ENCODE data around the gene MDP1.
"Not testable (repeated sequence)": the region's sequence is repeated elsewhere in the genome, so short reads cannot be mapped to it uniquely, and the experiment has no call there.

The MDP1 gene

GRCh38 chr14:24232121-24232644, 16.3 kb upstream of the MDP1 start, which contains the start of gene NEDD8:
Gene NEDD8 (minus strand): TSS chr14:24232367. CDS start chr14:24232267, 100 bp downstream.
- in situ Hi-C loops (cut with HindIII; ENCODE audit: low sequenced_read_pairs): no loop called here

- in situ Hi-C loops (cut with HindIII; ENCODE audit: low sequenced_read_pairs): no loop called here
These were observed 15.6 kb upstream of the MDP1 start for GRCh38 chr14:24231263-24232120.

DNA sequence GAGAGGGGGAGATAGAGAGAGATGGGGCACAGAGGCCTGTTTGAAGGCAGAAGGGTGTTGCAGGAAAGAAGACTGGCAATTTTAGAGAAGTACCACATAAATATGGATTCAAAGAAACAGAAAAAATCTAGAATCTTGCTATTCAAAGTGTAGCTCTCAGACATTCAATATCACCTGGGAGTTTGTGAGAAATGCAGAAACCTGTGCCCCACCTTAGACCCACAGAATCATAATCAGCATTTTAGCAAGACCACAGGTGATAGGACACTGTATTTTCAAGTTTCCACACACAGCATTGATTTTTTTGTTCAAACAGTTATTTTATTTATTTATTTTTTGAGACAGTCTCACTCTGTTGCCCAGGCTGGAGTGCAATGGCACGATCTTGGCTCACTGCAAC, 13.0 kb upstream of the MDP1 start:
- in situ Hi-C loops (cut with HindIII; ENCODE audit: low sequenced_read_pairs): no loop called here

DNA sequence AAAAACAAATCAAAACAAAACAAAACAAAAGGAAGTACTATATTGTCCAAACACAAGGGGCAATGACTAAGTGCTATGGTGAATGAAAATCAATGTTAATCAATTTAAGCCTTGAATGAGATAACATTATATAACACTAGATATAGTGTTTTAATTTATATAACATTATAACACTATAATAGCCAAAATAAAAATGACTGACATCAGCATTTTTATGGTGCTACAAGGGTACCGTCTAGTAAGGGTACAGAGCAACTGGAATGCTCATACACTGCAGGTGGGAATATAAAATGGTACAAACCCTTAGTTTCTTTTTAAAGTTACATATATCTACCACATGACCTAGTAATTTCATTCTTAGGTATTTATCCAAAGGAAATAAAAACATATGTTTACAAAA, 10.6 kb upstream of the MDP1 start:
- in situ Hi-C loops (cut with HindIII; ENCODE audit: low sequenced_read_pairs): no loop called here

- in situ Hi-C loops (cut with HindIII; ENCODE audit: low sequenced_read_pairs): no loop called here
These were observed 8.8 kb upstream of the MDP1 start for GRCh38 chr14:24224618-24225071.

GRCh38 chr14:24222987-24223386, 7.1 kb upstream of the MDP1 start:
- in situ Hi-C loops (cut with HindIII; ENCODE audit: low sequenced_read_pairs): not testable (repeated sequence)

GRCh38 chr14:24219521-24219920, 3.7 kb upstream of the MDP1 start:
- in situ Hi-C loops (cut with HindIII; ENCODE audit: low sequenced_read_pairs): no loop called here

- in situ Hi-C loops (cut with HindIII; ENCODE audit: low sequenced_read_pairs): no loop called here
These were observed 3.2 kb upstream of the MDP1 start for GRCh38 chr14:24219080-24219479.

- in situ Hi-C loops (cut with HindIII; ENCODE audit: low sequenced_read_pairs): not testable (repeated sequence)
These were observed 1.0 kb upstream of the MDP1 start for GRCh38 chr14:24216876-24217275.

GRCh38 chr14:24216345-24216699, 456 bp upstream of the MDP1 start:
- in situ Hi-C loops (cut with HindIII; ENCODE audit: low sequenced_read_pairs): no loop called here

- in situ Hi-C loops (cut with HindIII; ENCODE audit: low sequenced_read_pairs): no loop called here
These were observed 1.8 kb downstream of the MDP1 start for GRCh38 chr14:24213866-24214662.

DNA sequence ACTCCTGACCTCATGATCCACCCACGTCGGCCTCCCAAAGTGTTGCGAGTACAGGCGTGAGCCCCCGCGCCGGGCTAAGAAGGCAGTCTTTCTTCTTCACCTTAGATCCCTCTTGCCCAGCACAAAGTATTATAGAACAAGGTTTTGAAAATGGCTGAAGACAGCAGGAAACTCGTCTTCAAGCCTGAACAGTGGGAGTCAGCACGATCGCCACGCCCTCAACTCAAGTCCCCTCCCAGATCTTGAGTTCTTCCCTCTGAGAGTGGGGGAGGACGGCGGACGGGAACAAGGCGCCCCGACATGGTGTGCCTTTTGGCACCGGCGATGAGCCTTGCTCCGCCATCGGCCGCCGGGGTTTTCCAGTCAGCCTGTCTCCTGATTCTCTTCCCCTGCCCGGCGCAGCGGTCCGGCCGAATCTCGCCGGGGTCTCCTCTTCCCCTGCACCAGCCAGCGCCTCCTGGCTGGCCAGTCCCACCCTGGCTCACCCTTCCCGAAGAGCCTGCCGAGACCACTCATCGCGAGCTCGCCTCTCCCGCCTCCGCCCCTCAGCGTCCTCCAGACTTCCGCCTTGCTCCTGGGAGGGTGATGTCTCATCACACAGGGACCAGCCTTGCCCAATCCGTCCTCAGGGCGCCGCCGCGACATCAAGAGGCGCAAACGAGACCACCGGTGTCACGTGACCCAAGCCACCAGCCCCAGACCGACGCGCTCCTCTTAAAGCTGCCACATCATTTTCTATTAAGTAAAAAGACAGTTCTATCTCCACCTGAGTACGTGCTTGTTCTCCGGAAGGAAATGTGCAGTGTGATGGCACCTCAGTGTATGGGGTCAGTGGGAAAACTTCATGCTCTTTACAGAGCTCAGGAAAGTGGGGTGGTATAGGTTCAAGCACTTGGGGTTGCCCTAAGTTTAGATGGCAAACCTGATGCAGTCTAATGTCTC, 2.7 kb downstream of the MDP1 start, which contains the start of gene CHMP4A:
Gene CHMP4A, minus strand, starts transcription at position 565 of the 942 bp plus-strand sequence. Its CDS starts 49 bp downstream, at position 516.
- in situ Hi-C loops (cut with HindIII; ENCODE audit: low sequenced_read_pairs): no loop called here

- in situ Hi-C loops (cut with HindIII; ENCODE audit: low sequenced_read_pairs): no loop called here
These were observed 4.6 kb downstream of the MDP1 start for GRCh38 chr14:24211311-24211710.

- in situ Hi-C loops (cut with HindIII; ENCODE audit: low sequenced_read_pairs): no loop called here
These were observed 8.2 kb downstream of the MDP1 start for GRCh38 chr14:24207625-24208024.

- in situ Hi-C loops (cut with HindIII; ENCODE audit: low sequenced_read_pairs): no loop called here
These were observed 8.7 kb downstream of the MDP1 start for GRCh38 chr14:24207104-24207551.

DNA sequence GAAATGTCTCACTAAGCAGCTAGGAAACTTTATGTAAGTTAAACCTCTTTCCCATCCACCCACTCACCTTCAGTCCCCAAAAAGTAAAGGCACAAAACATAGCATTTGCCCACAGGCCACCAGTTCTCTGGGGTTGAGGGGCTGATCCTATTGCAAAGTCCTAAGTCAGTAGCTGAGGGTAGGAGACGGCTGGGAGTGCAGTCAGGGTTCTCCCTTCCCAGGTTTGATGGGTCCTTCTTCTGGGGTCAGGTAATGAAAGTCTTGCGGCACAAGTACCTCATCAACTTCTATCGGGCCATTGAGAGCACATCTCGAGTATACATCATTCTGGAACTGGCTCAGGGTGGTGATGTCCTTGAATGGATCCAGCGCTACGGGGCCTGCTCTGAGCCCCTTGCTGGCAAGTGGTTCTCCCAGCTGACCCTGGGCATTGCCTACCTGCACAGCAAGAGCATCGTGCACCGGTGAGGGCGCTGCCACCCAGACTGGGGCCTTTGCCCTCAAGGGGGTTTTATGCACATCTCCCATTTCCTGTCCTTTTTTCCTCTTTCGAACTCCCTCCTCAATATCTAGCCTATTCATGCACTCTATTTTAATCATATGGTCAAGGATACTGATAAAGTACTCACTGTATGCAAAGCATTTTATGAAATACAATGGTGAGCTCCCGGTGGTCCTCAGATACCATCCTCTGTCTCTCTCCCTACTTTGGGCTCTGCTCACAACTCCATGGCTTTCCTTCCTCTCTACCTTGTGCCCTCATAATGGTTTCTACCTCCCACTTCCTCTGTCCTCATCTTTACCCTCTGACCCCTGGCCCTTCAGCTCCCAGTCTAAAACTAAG, 9.4 kb downstream of the MDP1 start:
- in situ Hi-C loops (cut with HindIII; ENCODE audit: low sequenced_read_pairs): no loop called here

DNA sequence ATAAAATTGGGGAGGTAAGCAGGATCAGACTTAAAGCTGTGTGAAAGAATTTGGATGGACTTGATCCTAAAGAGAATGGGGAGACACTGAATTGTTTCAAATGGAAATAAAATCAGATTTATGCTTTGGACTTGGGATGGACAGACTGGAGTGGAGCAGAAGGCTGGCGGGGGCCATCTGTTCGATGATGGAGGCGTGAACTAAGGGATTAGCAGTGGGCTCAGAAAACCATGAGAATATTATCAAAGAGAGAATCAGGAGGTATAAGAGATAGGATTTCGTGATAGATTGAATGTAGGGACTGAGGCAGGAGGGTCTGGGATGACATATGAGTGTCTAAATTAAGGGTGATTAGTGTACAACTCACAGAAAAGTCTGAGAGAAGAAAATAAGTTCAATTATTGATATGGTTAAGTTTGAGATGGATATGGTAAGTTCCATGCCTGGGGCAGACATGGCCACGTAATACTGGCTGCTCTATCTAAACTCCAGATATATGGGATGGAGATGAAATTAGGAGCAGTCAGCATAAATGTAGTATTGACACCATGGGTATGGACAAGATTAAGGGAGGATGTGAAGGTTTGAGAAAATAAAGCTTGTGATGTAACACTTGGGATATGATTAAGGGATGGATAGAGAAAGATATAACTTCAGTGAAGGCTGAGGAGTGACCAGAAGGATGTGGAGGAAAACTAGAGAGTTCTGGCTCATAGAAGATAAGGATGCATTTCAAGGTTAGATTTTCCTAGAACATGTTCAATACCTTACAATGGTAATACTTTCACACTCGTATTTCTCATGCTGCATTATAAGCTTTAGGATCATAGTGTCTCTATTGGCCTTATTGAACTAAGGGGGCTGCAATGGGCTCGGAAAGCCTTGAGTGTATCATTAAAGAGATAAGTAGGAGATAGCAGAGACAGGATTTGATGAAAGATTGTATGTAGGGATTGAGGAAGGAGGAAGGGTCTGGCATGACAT, 11.4 kb downstream of the MDP1 start:
- in situ Hi-C loops (cut with HindIII; ENCODE audit: low sequenced_read_pairs): no loop called here

GRCh38 chr14:24203249-24203886, 12.5 kb downstream of the MDP1 start:
- in situ Hi-C loops (cut with HindIII; ENCODE audit: low sequenced_read_pairs): not testable (repeated sequence)

Data from DLD1 (cell line).